IPS-18c (cell line): ENCODE results near the gene ALLC.
"Not testable (repeated sequence)": the region's sequence is repeated elsewhere in the genome, so short reads cannot be mapped to it uniquely, and the experiment has no call there.

ENCODE experiments used
- H3K4me3 ChIP-seq: 2 replicates; pipeline ENCODE4 v1.7.0; 2013; ENCODE audit warnings: low read depth, mild to moderate bottlenecking, low read length, moderate library complexity; ENCODE audit not compliant: insufficient read depth
- H3K9me3 ChIP-seq: one replicate; pipeline ENCODE4 v1.6.1; 2013; ENCODE audit warnings: mild to moderate bottlenecking, low read length, moderate library complexity; ENCODE audit not compliant: control insufficient read depth, insufficient read depth

The ALLC gene

DNA sequence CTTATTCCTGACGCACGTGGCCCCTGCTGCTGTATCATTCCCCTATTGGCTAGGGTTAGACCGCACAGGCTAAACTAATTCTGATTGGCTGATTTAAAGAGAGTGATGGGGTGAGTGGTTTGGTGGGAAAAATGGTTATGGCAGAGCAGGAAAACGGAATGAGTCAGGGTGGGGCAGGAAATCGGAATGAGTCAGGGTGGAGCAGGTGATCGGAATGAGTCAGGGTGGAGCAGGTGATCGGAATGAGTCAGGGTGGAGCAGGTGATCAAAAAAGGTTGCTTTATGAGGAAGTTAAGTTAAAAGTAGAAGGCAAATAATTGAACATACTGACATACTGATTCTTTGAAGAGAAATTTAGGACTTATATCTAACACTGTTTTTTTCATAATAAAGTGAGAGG, 2.6 kb downstream of the ALLC start:
- not testable (repeated sequence) for H3K9me3 ChIP-seq, H3K4me3 ChIP-seq

DNA sequence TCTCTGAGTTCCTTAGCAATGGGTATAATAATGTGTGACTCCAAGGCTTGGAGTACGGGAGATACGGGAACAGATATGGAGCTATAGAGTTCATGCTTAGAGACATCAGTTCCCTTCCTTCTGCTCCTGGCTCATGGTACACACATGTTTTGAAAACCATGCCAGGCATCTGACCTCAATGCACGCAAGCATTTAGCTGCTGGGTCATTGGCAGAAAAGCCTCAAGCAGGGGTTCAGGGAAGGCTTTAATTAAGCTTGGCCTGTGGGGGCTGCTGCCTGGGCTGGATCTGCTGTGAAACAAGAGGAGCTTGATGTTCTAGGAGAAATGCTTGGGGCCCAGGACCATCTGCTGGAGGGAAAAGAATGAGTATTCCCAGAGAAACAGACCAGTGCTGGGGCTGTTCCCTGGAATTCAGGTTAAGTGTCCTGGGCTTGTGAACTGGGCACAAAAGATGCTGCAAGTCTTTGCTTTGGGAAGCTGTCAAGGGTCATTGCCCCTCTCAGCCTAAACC, 3.2 kb downstream of the ALLC start:
- Histone ChIP-seq H3K4me3 (no peak overlapping the region), H3K9me3 (peaks cover 2% of the 10 kb centered on the region)

DNA sequence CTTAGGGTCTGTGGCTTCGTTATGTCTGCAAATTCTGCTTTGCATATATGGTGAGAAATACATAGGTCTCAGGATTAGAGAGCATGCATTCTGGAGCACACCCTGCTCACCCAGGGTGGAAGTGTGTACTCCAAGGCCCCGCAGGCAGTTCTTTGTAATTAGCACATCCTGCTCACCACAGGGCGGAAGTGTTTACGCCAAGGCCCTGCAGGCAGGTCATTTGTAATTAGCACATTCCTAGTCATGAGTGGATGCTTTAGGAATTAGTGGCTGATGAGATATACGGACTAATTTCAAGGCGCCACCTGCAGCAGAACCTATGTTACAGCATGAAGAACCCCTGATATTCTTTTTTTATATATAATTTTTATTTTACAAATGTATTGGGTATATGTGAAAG, 4.2 kb downstream of the ALLC start:
- no peak overlapping the region for H3K4me3 ChIP-seq
- no peaks in the 10 kb centered on the region for H3K9me3 ChIP-seq

DNA sequence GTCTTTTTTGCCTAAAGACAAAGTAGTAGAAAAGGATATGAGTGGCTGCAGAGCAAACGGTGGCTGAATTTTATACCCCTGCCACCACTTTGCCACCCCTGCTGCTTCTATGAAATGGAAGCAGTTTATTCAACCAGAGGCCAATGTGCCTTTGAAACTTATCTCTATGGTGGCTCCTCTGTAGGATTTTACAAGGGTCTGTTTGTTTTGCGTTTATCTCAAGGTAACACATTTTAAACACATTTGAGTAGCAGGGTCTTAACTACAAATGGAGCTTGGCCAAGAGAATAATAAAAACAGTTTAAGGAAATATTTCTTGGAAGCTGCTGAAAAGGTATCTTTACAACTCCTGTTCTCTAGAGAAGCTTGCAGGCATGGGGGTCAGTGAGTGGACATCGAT, 6.1 kb downstream of the ALLC start:
- no peak overlapping the region for H3K4me3 ChIP-seq
- no peaks in the 10 kb centered on the region for H3K9me3 ChIP-seq

DNA sequence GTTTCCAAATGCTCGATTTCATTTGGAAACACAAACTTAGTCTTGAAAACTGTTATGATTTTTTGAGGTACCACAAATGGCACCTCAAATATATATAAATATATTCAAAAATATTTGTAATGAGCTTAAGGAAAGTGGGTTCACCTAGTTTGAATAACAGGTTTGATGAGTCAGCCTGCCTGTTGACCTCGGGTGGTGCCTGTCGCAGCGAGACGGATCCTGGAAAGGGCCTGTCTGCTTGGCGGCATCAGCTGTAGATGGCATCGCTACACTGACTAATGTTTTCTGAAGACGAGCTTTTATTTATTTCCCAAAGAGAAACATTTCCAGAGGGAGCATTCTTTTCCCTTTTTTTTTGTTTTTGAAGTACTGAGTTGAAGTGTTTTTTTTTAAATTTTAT, 6.9 kb downstream of the ALLC start:
- no peak overlapping the region for H3K4me3 ChIP-seq

DNA sequence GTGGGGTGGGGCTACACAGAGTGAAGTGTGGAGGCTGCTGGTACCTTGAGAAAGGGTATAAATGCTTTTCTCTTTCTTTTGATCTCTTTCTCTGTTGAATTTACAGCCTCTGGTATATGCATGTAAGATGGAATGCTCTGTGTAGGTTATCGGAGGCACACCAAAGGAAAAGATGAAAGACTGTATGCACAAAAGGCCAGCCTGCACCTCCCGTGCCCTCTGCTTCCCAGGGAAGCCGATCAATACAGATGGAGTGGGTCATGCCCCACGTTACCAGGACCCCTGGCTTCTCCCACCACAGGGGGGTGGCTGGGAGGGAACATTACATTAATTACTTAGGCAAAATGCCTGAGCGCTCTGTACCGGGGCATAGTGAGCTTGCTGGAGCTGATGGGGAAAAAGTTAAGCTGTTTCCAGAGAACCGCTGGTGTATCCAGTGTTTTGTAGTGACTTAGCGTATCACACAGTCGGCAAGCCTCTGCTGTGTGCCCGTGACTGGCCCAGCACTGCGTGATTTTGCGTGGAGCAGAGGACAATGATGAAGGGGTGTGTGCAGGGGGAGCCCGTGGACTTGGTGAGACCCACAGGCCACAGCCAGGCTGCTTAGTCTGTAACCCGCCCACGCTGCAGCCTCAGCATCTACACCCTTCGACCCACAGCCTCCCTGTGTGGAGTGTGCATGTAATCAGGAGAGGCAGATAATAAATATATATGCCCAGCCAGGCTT, 8.0 kb downstream of the ALLC start:
- no peak overlapping the region for H3K4me3 ChIP-seq
- H3K9me3 ChIP-seq: no peaks in the 10 kb centered on the region

More for the DNA sequence above, 6.9 kb downstream of the ALLC start:
- no peaks in the 10 kb centered on the region for H3K9me3 ChIP-seq

DNA sequence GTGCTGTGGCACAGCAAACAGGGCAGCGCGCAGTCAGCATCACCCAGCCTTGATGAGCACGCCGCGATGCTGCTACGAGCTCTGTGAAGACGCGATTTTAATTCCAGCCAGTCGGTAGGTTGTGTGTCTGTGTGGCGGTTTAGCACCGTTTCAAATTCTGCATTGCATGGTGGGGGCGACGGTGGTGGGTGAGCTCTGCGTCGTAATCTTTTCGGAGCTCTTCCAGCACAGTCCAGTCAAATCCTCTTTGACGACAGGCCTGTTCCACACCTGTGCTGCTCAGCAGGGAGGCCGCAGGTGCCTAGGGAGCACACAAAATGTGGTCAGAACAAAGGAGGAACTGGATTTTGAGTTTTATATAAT, 8.6 kb downstream of the ALLC start:
- H3K4me3 ChIP-seq: no peak overlapping the region
- H3K9me3 ChIP-seq: no peaks in the 10 kb centered on the region

DNA sequence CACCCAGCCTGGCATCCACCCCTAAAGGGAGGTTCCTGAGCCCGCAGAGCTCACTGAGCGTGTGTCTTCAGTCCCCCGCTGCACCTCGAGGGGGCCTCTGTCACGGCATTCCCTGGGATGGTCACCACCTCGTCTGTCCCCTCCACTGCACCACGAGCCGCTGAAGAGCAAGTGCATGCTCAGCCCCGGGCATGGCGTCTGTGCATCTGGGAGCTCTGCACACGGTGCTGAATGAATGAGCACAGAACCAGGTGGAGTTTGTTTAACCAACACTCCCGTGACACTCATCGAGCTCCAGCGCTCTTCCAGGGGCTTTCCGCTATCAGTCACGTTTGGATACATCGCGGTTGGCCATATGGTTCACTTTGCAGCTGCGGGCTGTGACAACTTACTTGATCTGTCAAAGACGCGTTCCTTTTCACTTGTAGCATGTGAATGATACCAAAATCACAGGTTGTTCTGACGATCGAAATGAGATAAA, 9.2 kb downstream of the ALLC start:
- no peak overlapping the region for H3K4me3 ChIP-seq
- no peaks in the 10 kb centered on the region for H3K9me3 ChIP-seq

DNA sequence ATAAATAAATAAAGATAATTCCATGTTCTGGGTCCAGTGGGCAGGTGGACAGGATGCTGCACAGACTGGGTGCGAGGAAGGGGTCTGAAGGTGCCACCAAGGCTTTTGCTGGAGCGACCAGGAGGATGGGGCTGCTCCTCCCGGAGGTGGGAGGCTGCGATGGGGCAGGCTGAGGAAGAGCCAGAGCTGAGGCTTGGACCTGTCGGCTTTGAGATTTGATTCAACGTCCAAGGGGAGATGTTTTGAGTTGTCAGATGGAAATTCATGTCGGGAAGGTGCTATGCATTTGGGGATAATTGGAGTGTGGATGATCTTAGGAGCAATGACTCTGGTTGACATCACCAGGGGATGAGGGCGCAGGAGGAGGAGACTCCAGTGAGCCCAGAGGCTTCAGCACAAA, 11.7 kb downstream of the ALLC start:
- no peaks in the 10 kb centered on the region for H3K9me3 ChIP-seq
- no peak overlapping the region for H3K4me3 ChIP-seq

DNA sequence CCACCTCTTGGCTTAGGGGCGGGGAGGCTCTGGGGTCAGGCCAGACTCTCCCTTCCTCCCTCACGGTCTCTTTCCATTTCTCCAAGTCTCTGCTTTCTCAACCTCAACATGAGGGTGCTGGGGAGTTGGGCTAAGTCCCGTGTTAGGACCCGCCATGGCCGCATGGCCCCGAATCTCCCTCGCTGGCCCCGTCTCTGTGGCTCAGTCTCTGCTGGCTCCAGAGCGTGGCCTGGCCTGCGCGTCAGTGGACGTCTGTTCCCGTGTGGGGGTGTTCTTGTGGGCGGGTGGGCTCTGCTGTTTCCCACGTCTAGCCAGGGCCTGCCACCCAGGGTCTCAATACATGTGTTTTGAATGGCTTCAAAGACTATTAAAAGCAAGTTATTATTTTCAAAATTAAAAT, 12.4 kb downstream of the ALLC start:
- Histone ChIP-seq H3K4me3 (no peak overlapping the region), H3K9me3 (no peaks in the 10 kb centered on the region)

DNA sequence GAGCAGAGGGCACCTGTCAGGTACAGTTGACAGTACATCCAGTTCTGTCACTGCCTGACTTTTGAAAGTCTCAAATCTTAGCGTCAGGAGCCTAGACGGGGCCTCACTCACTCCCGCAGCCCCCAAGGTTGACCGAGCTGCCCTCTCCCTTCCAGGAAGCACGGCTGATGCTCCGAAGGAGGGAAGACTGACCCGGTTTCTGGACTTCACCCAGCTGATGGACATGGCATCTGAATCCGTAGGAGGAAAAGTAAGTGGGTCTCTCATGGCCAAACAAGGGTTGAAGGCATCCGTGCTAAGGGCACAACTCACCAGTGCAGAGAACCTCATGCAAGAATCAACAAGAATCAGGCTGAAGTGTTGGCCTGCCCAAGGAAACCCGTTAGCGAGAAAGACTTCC, 12.9 kb downstream of the ALLC start:
- H3K9me3 ChIP-seq: no peaks in the 10 kb centered on the region

DNA sequence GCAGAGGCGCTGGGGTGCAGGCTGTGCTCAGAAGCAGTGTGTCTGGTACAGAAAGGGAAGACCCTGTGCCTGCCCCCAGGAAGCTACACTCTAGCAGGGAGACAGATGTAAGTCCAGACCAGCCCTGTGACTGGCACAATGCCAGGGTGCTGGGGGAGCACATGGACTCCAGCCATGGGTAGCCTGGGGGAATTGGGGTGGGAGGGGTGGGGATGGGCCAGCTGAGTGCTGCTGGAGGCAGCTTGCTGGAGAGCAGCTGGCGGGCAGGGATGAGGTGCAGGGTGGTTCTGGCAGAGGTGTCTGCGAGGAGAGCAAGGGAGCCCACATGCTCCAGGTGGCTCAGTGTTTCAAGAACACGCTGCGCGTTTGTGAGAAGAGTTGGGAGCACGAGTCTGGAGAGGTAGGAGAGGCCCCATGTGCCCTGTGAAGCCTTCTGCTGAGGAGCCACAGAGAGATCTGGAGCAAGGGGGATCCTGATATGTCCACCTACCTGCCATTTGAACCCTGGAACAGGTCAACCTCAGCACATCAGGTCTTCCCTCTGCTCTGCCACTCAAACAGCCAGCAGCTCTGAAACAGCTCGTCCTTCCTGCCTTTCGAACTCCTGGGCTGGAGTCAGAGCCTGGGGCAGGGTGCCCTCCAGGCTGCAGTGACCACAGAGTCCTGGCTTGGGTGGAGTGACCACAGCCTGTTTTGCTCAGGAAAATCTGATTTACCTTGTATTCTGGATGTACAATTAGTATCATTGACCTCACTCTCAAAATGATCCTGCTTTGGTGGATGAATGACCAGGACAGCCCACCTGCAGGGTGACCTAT, 15.1 kb downstream of the ALLC start:
- H3K4me3 ChIP-seq: no peak overlapping the region
- H3K9me3 ChIP-seq: no peaks in the 10 kb centered on the region

More for the DNA sequence above, 12.9 kb downstream of the ALLC start:
- H3K4me3 ChIP-seq: no peak overlapping the region

DNA sequence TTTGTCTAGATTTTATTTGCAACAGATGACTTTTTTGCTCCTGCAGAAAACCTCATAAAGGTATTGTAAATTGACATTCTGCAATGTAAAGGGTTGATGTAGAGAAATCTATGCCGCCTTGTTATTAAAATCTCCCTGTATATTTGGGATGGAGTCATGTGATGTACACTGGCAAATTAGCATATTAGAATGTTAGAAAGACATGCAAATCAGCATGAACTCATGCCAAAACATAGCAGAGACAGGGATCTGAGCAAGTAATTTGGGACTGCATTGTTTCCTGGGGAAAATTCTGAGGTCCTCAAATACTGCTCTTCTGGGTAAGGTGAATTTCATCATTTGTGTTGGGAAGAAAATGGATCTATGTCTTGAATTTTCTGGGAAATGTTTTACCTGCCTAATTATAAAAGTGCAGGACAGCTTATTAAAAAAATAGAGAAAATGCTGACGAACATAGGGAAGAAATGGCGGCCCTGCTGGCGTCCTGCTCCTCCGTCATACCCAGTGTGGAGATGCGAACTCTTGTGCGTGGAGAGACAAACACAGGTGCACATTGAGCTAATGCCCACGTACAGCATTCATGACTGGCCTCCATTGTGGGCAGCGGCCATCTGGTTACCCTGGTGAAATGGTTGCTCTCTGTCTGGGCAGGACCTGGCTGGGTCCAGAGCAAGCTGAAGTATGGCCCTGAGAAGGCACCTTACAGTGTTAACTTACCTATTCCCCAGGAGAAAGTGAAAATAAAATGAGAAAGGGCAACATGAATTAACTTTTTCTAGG, 16.3 kb downstream of the ALLC start:
- Histone ChIP-seq H3K4me3 (no peak overlapping the region), H3K9me3 (no peaks in the 10 kb centered on the region)

DNA sequence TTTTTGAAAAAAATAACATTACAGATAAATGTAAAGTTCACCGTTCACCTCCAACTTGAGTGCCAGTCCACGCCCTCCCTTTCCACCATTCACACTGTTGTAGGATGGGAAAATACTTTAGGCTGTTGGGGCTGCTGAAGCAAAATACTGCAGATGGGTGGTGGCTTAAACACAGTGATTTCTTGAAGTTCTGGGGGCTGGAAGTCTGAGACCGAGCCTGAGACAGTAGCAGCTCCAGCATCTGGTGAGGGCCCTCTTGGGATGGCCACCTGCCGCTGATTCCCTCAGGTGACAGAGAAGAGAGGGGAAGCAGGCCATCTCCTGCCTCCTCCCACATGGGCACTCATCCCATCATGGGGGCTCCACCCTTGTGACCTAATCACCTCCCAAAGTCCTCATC, 17.7 kb downstream of the ALLC start:
- Histone ChIP-seq H3K9me3 (no peaks in the 10 kb centered on the region), H3K4me3 (no peak overlapping the region)

DNA sequence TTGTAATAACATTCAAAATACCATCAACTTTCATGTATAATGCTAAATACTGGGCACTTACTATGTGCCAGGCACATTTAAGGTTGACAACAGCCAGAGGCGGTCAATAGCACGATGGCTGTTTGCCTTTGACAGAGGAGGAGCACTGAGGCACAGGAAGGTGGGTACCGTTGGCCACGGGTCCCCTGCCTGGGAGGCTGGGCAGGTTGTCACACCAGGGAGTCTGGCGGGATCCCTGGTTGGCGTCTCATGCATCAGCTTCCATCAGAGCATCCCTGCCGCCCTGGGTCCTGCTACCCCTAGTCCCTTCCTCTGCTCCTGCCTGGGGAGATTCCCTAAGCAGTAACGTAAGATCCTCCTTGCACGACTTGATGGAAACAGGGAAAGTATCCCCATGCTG, 19.4 kb downstream of the ALLC start:
- Histone ChIP-seq H3K9me3 (no peaks in the 10 kb centered on the region), H3K4me3 (no peak overlapping the region)

DNA sequence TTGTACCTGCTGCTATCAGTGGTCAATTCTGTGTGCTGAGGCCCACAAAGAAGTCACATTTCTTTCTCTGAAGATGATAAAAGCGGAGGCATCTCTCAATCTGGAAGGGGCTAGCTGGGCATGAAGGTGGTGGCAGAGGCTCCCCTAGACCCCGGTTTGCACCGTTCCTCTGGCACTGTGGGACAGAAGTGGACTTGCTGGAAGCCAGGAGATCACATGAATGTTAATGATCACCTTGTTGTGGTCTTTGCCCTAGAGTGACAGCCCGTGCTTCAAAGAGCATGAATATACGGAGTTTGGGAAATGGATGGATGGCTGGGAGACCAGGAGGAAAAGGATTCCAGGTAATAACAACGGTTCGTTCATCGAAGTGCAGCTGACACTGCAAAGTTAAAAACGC, 20.2 kb downstream of the ALLC start:
- Histone ChIP-seq H3K9me3 (no peaks in the 10 kb centered on the region), H3K4me3 (no peak overlapping the region)

DNA sequence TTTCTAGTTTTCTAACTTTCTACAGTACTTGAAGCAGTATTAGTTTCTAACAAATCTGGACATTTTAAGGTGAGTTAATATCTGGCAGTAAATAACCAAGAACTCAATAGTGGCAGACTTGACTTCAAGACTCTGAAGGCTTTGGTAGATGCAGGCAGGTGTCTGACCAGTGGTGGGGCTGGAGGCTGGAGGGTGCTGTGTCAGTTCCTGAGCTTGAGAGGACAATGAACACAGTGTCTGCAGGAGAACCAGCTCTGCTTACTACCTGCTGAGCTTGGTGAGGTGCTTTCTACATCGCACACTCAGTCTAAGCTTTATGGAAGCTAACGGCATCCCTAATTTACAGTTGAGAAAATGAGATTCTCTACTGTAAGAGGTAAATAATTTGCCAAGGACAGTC, 21.2 kb downstream of the ALLC start:
- Histone ChIP-seq H3K9me3 (no peaks in the 10 kb centered on the region), H3K4me3 (no peak overlapping the region)
